Measurements from ENCODE around the gene HDAC11. TPM values are rescaled to one million over a fixed set of nuclear protein-coding genes. Genes with fewer than 3 reads are reported as not detected.

HDAC11 gene
- total RNA-seq, 3 donors from 2014 or later = 2.0 to 2.6 (median 2.3) TPM

DNA sequence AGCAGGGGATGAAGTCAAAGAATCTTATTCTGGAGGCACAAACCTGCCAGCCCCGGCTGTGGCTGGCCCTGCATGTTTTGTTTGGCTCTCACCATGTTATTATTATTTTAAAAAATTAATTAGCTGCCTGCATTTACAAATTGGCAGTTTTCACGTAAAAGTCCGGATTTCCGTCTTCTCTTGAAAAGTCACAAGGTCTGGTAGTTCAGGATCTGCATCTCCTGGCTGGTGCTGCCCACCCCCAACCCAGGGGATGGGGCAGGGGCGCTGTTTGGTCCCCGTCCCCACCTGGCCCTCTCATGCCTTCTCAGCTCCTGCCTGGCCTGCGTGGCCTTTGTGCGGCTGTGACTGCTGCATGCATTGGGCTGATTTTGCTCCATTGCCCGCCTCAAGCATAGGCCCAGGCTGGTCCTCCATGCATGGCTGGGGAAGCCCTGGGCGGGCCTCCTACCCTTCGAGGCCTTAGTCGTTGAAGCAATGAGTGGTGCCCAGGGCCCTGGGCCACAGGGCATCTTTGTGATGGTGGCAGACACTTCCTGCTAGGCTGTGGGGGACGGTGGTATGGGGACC lies 70.8 kb downstream of the HDAC11 start:
- Mint-ChIP-seq H3K36me3 (ENCODE audit: insufficient read depth) (no peaks in the 10 kb centered on the region), H3K4me3 (no peak overlapping the region), H3K4me1 (ENCODE audit: low read depth) (peaks cover 10% of the 10 kb centered on the region), H3K27me3 (ENCODE audit: low read depth) (peaks cover 55% of the 10 kb centered on the region), H3K9me3 (no peaks in the 10 kb centered on the region)
- DNase-seq = no peak
- ATAC-seq = no peak

DNA sequence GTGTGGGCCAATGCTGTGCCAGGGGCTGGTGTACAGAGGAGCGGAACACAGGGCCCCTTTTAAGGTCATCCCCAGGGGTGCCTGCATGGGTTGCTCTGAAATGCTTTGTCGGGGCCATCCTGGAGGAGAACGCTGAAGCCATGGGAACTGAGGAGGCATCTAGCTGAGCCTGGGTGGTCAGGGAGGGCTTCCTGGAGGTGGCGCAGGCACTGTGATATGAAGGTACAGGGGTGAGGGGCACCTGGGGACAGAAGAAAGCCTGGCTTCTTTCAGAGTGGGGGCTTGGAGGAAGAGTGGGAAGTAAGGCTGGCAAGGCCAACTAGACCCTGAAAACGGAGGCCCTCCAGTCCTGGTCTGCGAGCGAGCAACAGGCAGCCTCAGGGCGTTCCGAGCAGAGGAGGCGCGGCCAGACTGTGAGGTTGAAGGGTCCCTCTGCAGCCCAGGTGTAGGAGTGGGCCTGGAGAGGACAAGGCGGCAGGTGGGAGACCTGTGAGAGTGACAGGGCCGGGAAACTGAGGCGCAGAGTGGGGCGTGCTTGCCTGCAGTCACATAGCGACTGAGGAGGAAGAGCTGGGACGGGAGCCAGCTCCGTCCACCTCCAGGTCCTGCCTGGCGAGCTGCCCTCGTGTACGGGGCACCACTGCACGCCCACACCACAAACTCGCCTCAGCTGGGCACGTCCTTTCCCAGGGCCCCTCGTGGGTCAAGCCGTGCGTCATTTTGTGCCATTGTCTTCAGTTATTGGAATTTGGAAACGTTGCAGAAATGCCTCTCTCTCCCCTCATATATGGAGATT lies 72.9 kb downstream of the HDAC11 start:
- H3K9me3 Mint-ChIP-seq = no peaks in the 10 kb centered on the region
- ATAC-seq = no peak
- H3K4me3 Mint-ChIP-seq = no peak overlapping the region
- peaks cover 44% of the 10 kb centered on the region for H3K27me3 Mint-ChIP-seq (ENCODE audit: low read depth)
- no peaks in the 10 kb centered on the region for H3K36me3 Mint-ChIP-seq (ENCODE audit: insufficient read depth)
- peaks cover 10% of the 10 kb centered on the region for H3K4me1 Mint-ChIP-seq (ENCODE audit: low read depth)
- no peak for DNase-seq

GRCh38 chr3:13553686-13554085 lies 73.6 kb downstream of the HDAC11 start:
- Mint-ChIP-seq H3K9me3 (no peaks in the 10 kb centered on the region), H3K4me1 (ENCODE audit: low read depth) (peaks cover 7% of the 10 kb centered on the region), H3K4me3 (no peak overlapping the region), H3K36me3 (ENCODE audit: insufficient read depth) (no peaks in the 10 kb centered on the region), H3K27me3 (ENCODE audit: low read depth) (peaks cover 41% of the 10 kb centered on the region)
- DNase-seq = no peak
- ATAC-seq = no peak

- peaks cover 45% of the 10 kb centered on the region for H3K27me3 Mint-ChIP-seq (ENCODE audit: low read depth)
- no peaks in the 10 kb centered on the region for H3K9me3 Mint-ChIP-seq
- H3K4me3 Mint-ChIP-seq = no peak overlapping the region
- H3K36me3 Mint-ChIP-seq (ENCODE audit: insufficient read depth) = no peaks in the 10 kb centered on the region
- DNase-seq (no peak), ATAC-seq (no peak)
- no peaks in the 10 kb centered on the region for H3K4me1 Mint-ChIP-seq (ENCODE audit: low read depth)
Measured at GRCh38 chr3:13555753-13556152, 75.6 kb downstream of the HDAC11 start.

Other genes starting within 250 kb of the HDAC11 start
- 10 to 100 TPM; 80.3 to 83.4 (median 82.0) TPM for gene NUP210, start 60.0 kb upstream of the HDAC11 start, total RNA-seq
- under 1 TPM; 0.16 to 0.63 (median 0.16) TPM for gene FBLN2, start 68.8 kb downstream of the HDAC11 start, total RNA-seq

Data from activated T-cell treated with anti-CD3 and anti-CD28 coated beads, Interleukin-2, amount 50 U/mL, for 4 hours (primary cell).